Endothelial cell of hepatic sinusoid (primary cell): ENCODE data around the gene MEX3B.
"Not testable (repeated sequence)": the region's sequence is repeated elsewhere in the genome, so short reads cannot be mapped to it uniquely, and the experiment has no call there.

ENCODE experiments used
- in situ Hi-C: cut with HindIII; loops from 2 replicates; pipeline ENCODE4 v1.10.0; 2017; ENCODE audit warnings: low sequenced_read_pairs

Gene MEX3B

DNA sequence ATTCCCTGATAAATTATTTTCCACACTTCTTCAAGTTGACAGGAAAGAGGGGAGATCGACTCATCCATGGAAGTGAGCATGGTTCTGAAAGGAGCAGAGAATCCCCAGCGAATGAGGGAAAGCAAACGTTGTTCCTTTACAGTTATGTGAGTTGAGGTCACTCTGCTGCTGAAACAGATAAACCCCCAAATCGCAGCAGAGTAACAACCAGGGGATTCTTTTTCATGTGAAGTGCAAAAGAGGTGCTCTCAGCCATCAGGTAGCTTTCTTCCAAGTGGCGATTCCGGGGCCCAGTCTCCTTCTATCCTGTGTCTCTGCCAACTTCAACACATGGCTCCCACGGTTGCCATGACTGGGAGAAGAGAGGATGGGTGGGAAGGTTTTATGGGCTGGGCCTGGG lies 28.2 kb downstream of the MEX3B start:
- in situ Hi-C loops: no loop called here

DNA sequence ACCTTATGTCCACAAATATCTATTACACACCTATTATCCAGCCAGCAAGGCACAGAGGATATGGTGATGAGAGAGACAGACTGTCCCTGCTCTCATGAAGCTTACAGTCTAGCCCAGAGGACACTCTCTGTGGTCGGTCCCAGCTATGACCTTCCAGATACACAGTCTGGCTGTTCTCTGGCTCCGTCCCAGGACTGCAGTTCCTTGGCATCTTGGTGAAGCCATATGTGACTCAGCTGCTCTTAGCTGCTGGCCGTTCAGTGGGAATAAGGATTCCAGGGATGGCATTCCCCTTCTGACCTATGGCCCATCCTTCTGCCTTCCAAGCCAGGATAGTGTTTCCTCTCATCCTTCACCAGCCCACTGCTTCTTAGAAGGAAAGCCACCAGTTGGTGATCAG lies 30.8 kb downstream of the MEX3B start:
- in situ Hi-C loops: no loop called here

DNA sequence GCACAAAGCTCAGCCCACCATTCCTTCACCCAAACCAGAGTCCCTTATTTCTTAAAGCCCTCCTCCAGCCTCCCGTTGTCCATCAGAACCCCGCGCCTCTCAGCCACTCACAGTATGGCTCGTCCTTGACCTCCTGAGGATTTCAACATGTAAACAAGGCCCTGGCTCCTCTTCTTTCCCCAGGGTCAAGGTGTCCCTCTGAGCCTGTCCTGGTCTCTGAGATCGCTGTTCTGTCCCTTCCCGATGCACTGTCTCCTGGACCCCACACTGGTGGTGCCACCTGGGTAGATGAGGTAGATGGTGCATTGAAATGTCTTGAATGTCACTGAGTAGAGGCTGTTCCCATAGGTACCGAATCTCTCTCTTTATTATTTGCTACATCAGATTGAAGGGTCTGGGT lies 32.9 kb downstream of the MEX3B start:
- in situ Hi-C loops: no loop called here

DNA sequence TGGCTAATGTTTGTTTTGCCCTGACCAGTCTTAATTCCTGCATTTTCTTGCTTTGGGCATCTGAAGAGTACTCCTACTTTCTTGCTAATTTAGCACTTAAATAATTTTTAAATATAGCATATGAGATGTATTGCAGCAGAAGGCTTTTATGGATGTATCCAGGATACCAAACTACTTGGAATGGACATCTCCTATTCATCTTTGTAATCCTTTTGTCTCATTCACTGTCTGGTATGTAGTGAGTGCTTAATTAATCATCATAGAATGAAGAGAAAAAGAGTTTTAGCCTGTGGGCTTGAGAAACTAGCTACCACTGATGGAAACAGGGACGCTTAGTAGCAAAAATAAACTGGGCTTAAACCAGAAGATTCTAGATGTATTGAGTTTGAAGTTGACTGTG lies 40.6 kb downstream of the MEX3B start:
- in situ Hi-C loops: no loop called here

DNA sequence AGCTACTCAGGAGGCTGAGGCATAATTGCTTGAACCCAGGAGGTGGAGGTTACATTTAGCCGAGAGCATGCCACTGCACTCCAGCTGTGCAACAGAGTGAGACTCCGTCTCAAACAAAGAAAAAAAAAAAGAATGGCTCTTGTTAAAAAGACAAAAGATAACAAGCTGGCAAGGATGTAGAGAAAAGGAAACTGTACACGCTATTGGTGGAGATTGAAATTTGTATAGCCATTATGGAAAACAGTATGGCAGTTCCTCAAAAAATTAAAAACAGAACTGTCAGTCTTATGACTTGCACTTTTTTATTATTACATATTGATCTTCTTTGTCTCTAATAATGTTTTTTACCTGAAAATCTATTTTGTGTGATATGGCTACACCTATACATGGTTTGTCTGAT lies 41.9 kb downstream of the MEX3B start:
- in situ Hi-C loops: no loop called here

DNA sequence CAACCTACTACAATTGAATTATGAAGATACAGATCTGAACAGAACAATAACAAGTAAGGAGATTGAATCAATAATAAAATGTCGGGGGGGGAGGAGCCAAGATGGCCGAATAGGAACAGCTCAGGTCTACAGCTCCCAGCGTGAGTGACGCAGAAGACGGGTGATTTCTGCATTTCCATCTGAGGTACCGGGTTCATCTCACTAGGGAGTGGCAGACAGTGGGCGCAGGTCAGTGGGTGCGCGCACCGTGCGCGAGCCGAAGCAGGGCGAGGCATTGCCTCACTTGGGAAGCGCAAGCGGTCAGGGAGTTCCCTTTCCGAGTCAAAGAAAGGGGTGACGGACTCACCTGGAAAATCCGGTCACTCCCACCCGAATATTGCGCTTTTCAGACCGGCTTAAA lies 50.7 kb downstream of the MEX3B start:
- in situ Hi-C loops: not testable (repeated sequence)

DNA sequence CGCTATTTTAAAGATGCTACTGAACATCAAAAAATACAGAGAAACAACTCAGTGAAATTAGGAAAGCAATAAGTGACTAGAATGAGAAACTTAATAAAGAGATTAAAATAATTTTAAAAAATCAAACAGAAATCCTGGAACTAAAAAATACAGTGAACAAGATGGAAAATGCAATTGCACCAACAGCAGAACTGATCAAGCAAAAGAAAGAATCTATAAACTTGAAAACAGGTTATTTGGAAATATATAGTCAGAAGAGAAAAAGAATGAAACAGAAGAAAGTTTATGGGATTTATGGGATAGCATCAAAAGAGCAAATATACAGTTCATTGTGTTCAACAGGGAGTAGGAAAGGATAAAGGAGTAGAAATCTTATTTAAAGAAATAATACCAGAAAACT lies 53.3 kb downstream of the MEX3B start:
- in situ Hi-C loops: no loop called here
